WTC11 (cell line): ENCODE results near the gene PPP1R16B.

Experiments
- CBFB ChIP-seq: sonication (generic); formaldehyde crosslinking; IDR thresholded peaks from 2 replicates; pipeline ENCODE4 v1.8.1; 2022; ENCODE audit warnings: mild to moderate bottlenecking, low read depth, missing genetic modification reagents
- NFYB ChIP-seq: sonication (generic); formaldehyde crosslinking; conservative IDR thresholded peaks from 2 replicates; pipeline ENCODE4 v1.8.0; 2022; ENCODE audit warnings: low read depth, missing genetic modification reagents
- RELA ChIP-seq: sonication (generic); formaldehyde crosslinking; IDR thresholded peaks from 2 replicates; pipeline ENCODE4 v1.8.1; 2022; ENCODE audit warnings: missing genetic modification reagents, mild to moderate bottlenecking, borderline replicate concordance
- TCF7 ChIP-seq: sonication (generic); formaldehyde crosslinking; IDR thresholded peaks from 2 replicates; pipeline ENCODE4 v1.8.0; 2022; ENCODE audit warnings: mild to moderate bottlenecking, low read depth, missing genetic modification reagents, moderate library complexity
- TF ChIP-seq, protein P1 (sequence below): fragments of 200-600 bp; IDR thresholded peaks from 2 replicates; pipeline ENCODE4 v1.8.0; 2022; ENCODE audit warnings: antibody characterized with exemption
- TF ChIP-seq, protein P2 (sequence below): sonication (generic); formaldehyde crosslinking; IDR thresholded peaks from 2 replicates; pipeline ENCODE4 v1.8.0; 2022; ENCODE audit warnings: mild to moderate bottlenecking, missing genetic modification reagents
- TF ChIP-seq, protein P3 (sequence below): sonication (generic); formaldehyde crosslinking; IDR thresholded peaks from 2 replicates; pipeline ENCODE4 v1.8.0; 2022; ENCODE audit warnings: mild to moderate bottlenecking, missing genetic modification reagents
- TF ChIP-seq, protein P4 (sequence below): sonication (generic); formaldehyde crosslinking; IDR thresholded peaks from 2 replicates; pipeline ENCODE4 v1.8.1; 2022; ENCODE audit warnings: missing genetic modification reagents, borderline replicate concordance
- TF ChIP-seq, protein P5 (sequence below): sonication (generic); formaldehyde crosslinking; IDR thresholded peaks from 2 replicates; pipeline ENCODE4 v1.8.0; 2022; ENCODE audit warnings: mild to moderate bottlenecking, missing genetic modification reagents
- TF ChIP-seq, protein P6 (sequence below): sonication (generic); formaldehyde crosslinking; IDR thresholded peaks from 2 replicates; pipeline ENCODE4 v1.8.0; 2023; ENCODE audit warnings: mild to moderate bottlenecking, missing genetic modification reagents
- TF ChIP-seq, protein P7 (sequence below): sonication (generic); formaldehyde crosslinking; IDR thresholded peaks from 2 replicates; pipeline ENCODE4 v1.8.1; 2023; ENCODE audit warnings: mild to moderate bottlenecking, missing genetic modification reagents, moderate library complexity

DNA sequence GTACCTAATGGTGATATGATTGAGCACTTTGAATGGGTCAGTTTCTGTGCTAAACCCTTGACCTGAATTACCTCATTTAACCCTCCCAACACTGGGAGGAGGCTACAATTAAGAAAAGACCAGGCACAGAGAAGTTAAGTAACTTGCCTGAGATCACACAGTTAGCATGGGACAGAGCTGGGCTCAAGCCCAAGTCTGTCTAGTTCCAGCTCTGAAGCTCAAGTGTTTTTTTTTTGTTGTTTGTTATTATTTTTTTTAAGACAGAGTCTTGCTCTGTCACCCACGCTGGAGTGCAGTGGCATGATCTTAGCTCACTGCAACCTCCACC, 124.7 kb downstream of the PPP1R16B start:
- TF ChIP-seq, protein P1, sequence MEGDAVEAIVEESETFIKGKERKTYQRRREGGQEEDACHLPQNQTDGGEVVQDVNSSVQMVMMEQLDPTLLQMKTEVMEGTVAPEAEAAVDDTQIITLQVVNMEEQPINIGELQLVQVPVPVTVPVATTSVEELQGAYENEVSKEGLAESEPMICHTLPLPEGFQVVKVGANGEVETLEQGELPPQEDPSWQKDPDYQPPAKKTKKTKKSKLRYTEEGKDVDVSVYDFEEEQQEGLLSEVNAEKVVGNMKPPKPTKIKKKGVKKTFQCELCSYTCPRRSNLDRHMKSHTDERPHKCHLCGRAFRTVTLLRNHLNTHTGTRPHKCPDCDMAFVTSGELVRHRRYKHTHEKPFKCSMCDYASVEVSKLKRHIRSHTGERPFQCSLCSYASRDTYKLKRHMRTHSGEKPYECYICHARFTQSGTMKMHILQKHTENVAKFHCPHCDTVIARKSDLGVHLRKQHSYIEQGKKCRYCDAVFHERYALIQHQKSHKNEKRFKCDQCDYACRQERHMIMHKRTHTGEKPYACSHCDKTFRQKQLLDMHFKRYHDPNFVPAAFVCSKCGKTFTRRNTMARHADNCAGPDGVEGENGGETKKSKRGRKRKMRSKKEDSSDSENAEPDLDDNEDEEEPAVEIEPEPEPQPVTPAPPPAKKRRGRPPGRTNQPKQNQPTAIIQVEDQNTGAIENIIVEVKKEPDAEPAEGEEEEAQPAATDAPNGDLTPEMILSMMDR = no peak
- TF ChIP-seq NFYB (CRISPR knock-in tag) (no peak), TCF7 (no peak), CBFB (CRISPR knock-in tag) (no peak), RELA (CRISPR knock-in tag) (no peak)
- TF ChIP-seq, protein P2, sequence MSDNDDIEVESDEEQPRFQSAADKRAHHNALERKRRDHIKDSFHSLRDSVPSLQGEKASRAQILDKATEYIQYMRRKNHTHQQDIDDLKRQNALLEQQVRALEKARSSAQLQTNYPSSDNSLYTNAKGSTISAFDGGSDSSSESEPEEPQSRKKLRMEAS (CRISPR knock-in tag) = no peak
- TF ChIP-seq, protein P3, sequence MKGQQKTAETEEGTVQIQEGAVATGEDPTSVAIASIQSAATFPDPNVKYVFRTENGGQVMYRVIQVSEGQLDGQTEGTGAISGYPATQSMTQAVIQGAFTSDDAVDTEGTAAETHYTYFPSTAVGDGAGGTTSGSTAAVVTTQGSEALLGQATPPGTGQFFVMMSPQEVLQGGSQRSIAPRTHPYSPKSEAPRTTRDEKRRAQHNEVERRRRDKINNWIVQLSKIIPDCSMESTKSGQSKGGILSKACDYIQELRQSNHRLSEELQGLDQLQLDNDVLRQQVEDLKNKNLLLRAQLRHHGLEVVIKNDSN = no peak
- TF ChIP-seq, protein P4, sequence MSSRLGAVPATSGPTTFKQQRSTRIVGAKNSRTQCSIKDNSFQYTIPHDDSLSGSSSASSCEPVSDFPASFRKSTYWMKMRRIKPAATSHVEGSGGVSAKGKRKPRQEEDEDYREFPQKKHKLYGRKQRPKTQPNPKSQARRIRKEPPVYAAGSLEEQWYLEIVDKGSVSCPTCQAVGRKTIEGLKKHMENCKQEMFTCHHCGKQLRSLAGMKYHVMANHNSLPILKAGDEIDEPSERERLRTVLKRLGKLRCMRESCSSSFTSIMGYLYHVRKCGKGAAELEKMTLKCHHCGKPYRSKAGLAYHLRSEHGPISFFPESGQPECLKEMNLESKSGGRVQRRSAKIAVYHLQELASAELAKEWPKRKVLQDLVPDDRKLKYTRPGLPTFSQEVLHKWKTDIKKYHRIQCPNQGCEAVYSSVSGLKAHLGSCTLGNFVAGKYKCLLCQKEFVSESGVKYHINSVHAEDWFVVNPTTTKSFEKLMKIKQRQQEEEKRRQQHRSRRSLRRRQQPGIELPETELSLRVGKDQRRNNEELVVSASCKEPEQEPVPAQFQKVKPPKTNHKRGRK (CRISPR knock-in tag) = no peak
- TF ChIP-seq, protein P5, sequence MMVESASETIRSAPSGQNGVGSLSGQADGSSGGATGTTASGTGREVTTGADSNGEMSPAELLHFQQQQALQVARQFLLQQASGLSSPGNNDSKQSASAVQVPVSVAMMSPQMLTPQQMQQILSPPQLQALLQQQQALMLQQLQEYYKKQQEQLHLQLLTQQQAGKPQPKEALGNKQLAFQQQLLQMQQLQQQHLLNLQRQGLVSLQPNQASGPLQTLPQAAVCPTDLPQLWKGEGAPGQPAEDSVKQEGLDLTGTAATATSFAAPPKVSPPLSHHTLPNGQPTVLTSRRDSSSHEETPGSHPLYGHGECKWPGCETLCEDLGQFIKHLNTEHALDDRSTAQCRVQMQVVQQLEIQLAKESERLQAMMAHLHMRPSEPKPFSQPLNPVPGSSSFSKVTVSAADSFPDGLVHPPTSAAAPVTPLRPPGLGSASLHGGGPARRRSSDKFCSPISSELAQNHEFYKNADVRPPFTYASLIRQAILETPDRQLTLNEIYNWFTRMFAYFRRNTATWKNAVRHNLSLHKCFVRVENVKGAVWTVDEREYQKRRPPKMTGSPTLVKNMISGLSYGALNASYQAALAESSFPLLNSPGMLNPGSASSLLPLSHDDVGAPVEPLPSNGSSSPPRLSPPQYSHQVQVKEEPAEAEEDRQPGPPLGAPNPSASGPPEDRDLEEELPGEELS = no peak
- TF ChIP-seq, protein P6, sequence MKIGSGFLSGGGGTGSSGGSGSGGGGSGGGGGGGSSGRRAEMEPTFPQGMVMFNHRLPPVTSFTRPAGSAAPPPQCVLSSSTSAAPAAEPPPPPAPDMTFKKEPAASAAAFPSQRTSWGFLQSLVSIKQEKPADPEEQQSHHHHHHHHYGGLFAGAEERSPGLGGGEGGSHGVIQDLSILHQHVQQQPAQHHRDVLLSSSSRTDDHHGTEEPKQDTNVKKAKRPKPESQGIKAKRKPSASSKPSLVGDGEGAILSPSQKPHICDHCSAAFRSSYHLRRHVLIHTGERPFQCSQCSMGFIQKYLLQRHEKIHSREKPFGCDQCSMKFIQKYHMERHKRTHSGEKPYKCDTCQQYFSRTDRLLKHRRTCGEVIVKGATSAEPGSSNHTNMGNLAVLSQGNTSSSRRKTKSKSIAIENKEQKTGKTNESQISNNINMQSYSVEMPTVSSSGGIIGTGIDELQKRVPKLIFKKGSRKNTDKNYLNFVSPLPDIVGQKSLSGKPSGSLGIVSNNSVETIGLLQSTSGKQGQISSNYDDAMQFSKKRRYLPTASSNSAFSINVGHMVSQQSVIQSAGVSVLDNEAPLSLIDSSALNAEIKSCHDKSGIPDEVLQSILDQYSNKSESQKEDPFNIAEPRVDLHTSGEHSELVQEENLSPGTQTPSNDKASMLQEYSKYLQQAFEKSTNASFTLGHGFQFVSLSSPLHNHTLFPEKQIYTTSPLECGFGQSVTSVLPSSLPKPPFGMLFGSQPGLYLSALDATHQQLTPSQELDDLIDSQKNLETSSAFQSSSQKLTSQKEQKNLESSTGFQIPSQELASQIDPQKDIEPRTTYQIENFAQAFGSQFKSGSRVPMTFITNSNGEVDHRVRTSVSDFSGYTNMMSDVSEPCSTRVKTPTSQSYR = no peak
- TF ChIP-seq, protein P7, sequence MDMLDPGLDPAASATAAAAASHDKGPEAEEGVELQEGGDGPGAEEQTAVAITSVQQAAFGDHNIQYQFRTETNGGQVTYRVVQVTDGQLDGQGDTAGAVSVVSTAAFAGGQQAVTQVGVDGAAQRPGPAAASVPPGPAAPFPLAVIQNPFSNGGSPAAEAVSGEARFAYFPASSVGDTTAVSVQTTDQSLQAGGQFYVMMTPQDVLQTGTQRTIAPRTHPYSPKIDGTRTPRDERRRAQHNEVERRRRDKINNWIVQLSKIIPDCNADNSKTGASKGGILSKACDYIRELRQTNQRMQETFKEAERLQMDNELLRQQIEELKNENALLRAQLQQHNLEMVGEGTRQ (CRISPR knock-in tag) = no peak
